ENCODE results near the gene SLC9C1. TPM values are rescaled to one million over a fixed set of nuclear protein-coding genes. Genes with fewer than 3 reads are reported as not detected.
A peak's percentile ranks its signal among the peaks of the same experiment; 100 is the strongest.

The SLC9C1 gene
- total RNA-seq, 1 experiment from 2014 or later, result not detected

DNA sequence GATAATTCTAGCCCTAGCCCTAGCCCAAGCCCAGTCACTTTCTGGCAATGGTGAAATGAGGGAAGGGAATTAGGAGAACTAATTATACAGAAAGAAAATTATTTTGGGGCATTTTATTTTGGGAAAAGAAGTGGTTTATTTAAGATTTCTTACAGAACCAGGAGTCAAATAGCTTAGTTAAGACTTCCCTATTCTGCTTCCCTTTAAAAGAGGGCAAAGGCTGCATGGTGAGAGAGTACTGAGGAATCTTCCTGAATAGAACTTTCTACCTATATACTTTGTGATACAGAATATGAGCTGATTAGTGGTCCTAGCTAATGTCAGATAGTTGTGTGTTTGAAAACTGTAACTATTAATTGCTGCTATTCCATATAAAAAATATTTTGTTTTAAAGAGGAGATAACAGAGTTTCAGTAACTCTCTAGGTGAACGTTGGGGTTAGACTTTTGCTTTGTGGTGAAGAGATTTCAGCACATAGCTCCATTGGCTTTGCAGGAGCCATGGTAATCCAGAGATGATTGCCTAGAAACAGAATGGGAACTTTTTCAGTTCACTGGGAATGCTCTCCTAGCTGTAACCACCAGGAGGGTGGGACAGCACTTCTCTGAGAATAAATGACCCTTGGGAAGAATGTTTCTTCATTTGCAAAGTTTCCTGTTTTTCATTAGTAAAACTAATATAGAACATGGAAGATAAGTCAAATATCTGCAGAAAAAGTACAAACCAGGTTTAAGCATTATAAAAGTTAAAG is 155.6 kb downstream of the SLC9C1 start:
- Histone ChIP-seq H3K4me1 (replicated peaks) (no peaks in the 10 kb centered on the region), H3K27ac (no peak overlapping the region), H3K36me3 (no peaks in the 10 kb centered on the region), H3K27me3 (replicated peaks) (no peaks in the 10 kb centered on the region), H3K4me3 (no peak overlapping the region), H3K9me3 (replicated peaks) (no peaks in the 10 kb centered on the region)
- no peak for DNase-seq (ENCODE audit: low read depth in 1 of 2, low spot score in 2 of 2)

DNA sequence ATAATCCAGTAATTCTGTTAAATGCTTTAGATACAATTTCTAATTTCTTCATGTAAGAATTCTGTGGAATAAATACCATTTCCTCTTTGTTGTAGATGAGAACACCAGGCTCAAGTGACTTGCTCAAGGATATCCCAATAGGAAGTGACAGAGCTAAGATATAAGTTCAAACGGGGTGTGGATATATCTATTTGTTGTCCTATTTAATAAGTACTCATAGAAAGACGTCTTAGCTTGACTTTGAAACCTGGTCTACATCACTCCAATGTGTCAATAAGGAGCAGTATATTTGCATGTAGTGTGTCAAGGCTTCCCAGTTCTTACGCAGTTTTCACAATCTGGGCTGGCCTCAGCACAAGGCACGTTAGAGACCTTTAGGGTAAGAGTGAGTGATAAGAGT is 156.2 kb downstream of the SLC9C1 start:
- Histone ChIP-seq H3K27ac (no peak overlapping the region), H3K27me3 (replicated peaks) (no peaks in the 10 kb centered on the region), H3K4me3 (no peak overlapping the region), H3K9me3 (replicated peaks) (no peaks in the 10 kb centered on the region), H3K4me1 (replicated peaks) (no peaks in the 10 kb centered on the region), H3K36me3 (no peaks in the 10 kb centered on the region)
- DNase-seq (ENCODE audit: low read depth in 1 of 2, low spot score in 2 of 2), result no peak

- no peaks in the 10 kb centered on the region for H3K9me3 ChIP-seq (replicated peaks)
- H3K27me3 ChIP-seq (replicated peaks), result no peaks in the 10 kb centered on the region
- no peaks in the 10 kb centered on the region for H3K36me3 ChIP-seq
- DNase-seq (ENCODE audit: low read depth in 1 of 2, low spot score in 2 of 2), result peak in 1 of 2 experiments; percentile 17
- H3K4me3 ChIP-seq, result no peak overlapping the region
- H3K4me1 ChIP-seq (replicated peaks), result no peaks in the 10 kb centered on the region
- H3K27ac ChIP-seq, result no peak overlapping the region
Observed at GRCh38 chr3:112136959-112137693, 156.9 kb downstream of the SLC9C1 start.

- Histone ChIP-seq H3K27me3 (replicated peaks) (no peaks in the 10 kb centered on the region), H3K27ac (no peak overlapping the region), H3K9me3 (replicated peaks) (no peaks in the 10 kb centered on the region), H3K4me3 (no peak overlapping the region), H3K4me1 (replicated peaks) (no peaks in the 10 kb centered on the region), H3K36me3 (no peaks in the 10 kb centered on the region)
- DNase-seq (ENCODE audit: low read depth in 1 of 2, low spot score in 2 of 2), result no peak
Observed at GRCh38 chr3:112136046-112136445, 158.0 kb downstream of the SLC9C1 start.

DNA sequence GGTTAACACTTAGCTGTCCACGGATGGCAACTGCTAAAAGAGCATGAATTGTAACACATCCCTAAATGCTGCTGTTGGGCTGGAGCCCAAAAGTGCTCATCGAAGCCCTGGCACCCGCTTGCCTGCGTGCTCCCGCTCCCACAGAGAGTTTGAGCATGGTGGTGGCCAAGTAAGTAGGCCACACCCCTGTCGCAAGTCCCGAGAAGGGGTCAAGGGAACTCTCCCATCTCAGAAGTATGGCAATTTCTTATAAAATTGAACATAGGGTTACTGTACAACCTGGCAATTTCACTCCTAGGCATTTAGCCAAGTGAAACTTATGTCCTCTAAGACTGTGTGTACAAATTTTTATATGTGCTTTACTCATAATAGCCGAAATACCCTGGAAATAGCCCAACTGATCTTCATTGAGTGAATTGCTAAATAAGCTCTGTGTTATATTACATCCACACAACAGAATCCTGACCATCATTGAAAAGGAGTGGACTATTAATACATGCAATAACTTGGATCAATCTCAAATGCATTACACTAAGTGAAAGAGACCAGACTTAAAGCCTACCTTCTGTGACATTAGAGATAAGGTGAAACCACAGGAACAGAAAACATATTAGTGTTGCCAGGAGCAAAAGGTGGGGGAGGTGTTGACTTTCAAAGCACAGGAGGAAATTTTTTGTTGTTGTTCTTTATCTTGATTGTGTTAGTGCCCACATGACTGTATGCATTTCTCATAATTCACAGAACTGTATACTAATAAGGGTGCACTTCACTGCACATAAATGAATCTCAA is 159.5 kb downstream of the SLC9C1 start:
- Histone ChIP-seq H3K4me1 (replicated peaks) (no peaks in the 10 kb centered on the region), H3K4me3 (no peak overlapping the region), H3K36me3 (peaks cover 11% of the 10 kb centered on the region), H3K9me3 (replicated peaks) (no peaks in the 10 kb centered on the region), H3K27ac (no peak overlapping the region), H3K27me3 (replicated peaks) (no peaks in the 10 kb centered on the region)
- no peak for DNase-seq (ENCODE audit: low read depth in 1 of 2, low spot score in 2 of 2)

GRCh38 chr3:112133626-112134334 is 160.2 kb downstream of the SLC9C1 start:
- no peak for DNase-seq (ENCODE audit: low read depth in 1 of 2, low spot score in 2 of 2)
- Histone ChIP-seq H3K27me3 (replicated peaks) (no peaks in the 10 kb centered on the region), H3K4me3 (no peak overlapping the region), H3K4me1 (replicated peaks) (no peaks in the 10 kb centered on the region), H3K36me3 (peaks cover 15% of the 10 kb centered on the region), H3K27ac (no peak overlapping the region), H3K9me3 (replicated peaks) (no peaks in the 10 kb centered on the region)

GRCh38 chr3:112132975-112133448 is 161.0 kb downstream of the SLC9C1 start, which contains the start of gene GCSAM:
Gene GCSAM, minus strand, starts transcription at chr3:112133248. Its CDS starts 128 bp downstream, at chr3:112133120.
- no peak for DNase-seq (ENCODE audit: low read depth in 1 of 2, low spot score in 2 of 2)
- Histone ChIP-seq H3K36me3 (peaks cover 22% of the 10 kb centered on the region), H3K9me3 (replicated peaks) (no peaks in the 10 kb centered on the region), H3K4me3 (no peak within 1 kb of the TSS), H3K27me3 (replicated peaks) (no peaks in the 10 kb centered on the region), H3K4me1 (replicated peaks) (no peaks in the 10 kb centered on the region), H3K27ac (no peak within 1 kb of the TSS)

DNA sequence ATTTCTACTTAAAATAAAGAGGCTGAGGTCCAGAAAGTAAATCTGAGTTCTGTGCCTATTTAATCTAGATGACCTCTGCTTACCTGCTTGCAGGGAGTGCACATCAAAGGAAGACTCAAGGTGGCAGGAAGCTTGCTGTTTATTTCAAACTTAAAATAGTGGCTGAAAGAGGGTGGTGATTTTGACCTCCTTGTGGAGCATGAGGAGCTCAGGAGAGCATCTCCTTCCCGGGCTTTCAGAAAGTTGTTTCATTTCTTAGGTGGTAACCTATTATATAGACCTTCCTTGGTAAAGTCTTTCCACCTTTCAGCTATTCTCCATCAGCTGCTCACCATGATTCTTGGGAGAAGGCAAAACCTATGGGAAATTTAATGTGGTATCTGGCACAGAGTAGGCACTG is 161.5 kb downstream of the SLC9C1 start:
- no peak for DNase-seq (ENCODE audit: low read depth in 1 of 2, low spot score in 2 of 2)
- no peaks in the 10 kb centered on the region for H3K4me1 ChIP-seq (replicated peaks)
- no peak overlapping the region for H3K4me3 ChIP-seq
- H3K9me3 ChIP-seq (replicated peaks), result no peaks in the 10 kb centered on the region
- no peak overlapping the region for H3K27ac ChIP-seq
- H3K36me3 ChIP-seq, result peaks cover 27% of the 10 kb centered on the region
- H3K27me3 ChIP-seq (replicated peaks), result no peaks in the 10 kb centered on the region

DNA sequence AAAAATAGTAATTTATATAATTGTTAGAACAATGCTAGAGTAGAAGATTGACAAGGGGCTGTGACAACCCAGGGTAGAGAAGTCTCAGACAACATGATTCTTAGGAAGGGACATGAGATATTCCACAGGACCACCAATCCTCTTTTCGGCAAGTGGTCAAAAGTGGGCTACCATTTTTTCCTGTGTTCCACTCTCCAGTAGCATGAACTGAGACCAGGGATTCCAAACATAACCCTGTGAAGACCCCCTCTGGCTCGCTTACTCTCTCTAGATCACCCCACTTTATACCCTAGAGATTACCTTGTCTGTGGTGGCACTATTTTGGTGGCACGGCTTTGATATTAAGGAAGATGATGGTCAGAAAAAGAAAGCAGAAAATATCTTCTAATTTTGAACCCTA is 161.9 kb downstream of the SLC9C1 start:
- no peak overlapping the region for H3K27ac ChIP-seq
- no peak for DNase-seq (ENCODE audit: low read depth in 1 of 2, low spot score in 2 of 2)
- no peaks in the 10 kb centered on the region for H3K27me3 ChIP-seq (replicated peaks)
- H3K4me1 ChIP-seq (replicated peaks), result no peaks in the 10 kb centered on the region
- peaks cover 29% of the 10 kb centered on the region for H3K36me3 ChIP-seq
- H3K4me3 ChIP-seq, result no peak overlapping the region
- H3K9me3 ChIP-seq (replicated peaks), result no peaks in the 10 kb centered on the region

- H3K9me3 ChIP-seq (replicated peaks), result no peaks in the 10 kb centered on the region
- H3K4me1 ChIP-seq (replicated peaks), result no peaks in the 10 kb centered on the region
- no peaks in the 10 kb centered on the region for H3K27me3 ChIP-seq (replicated peaks)
- no peak for DNase-seq (ENCODE audit: low read depth in 1 of 2, low spot score in 2 of 2)
- peaks cover 29% of the 10 kb centered on the region for H3K36me3 ChIP-seq
- no peak overlapping the region for H3K4me3 ChIP-seq
- no peak overlapping the region for H3K27ac ChIP-seq
Observed at GRCh38 chr3:112131111-112131510, 162.9 kb downstream of the SLC9C1 start.

GRCh38 chr3:112130638-112130993 is 163.4 kb downstream of the SLC9C1 start:
- Histone ChIP-seq H3K27me3 (replicated peaks) (no peaks in the 10 kb centered on the region), H3K36me3 (peaks cover 29% of the 10 kb centered on the region), H3K4me1 (replicated peaks) (no peaks in the 10 kb centered on the region), H3K4me3 (no peak overlapping the region), H3K9me3 (replicated peaks) (no peaks in the 10 kb centered on the region), H3K27ac (no peak overlapping the region)
- no peak for DNase-seq (ENCODE audit: low read depth in 1 of 2, low spot score in 2 of 2)

DNA sequence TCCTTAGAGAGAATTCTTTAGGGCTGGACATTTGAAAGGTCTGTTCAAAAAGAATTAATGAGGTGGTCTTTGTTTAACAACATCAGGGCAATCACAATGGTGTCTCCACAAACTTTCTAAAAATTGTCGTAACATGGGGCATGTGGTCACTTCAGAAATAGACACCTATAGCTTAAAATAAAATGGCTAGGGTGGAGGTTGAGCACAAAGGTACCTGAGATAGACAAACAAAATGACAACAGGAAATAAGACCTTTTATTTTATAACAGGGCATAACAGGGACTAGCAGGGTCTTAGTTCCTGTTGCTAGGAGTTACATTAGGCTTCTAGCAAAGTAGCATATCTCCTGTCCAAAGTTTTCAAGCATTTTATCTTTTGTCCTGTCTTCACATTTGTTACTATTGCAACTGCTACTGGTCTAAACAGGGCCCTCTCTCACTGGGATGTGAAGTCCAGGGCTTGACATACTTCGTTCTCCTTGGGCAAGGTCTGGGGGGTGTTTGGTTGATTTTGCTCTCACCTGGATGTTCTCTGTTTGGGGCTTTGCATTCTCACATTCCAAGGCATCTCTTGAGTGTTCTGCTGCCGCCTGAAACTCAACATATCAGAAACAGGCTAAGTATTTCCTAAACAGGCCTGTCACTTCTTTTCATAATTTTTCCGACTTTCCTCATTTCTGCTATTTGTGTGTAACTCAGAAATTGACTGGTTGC is 163.9 kb downstream of the SLC9C1 start:
- no peak overlapping the region for H3K27ac ChIP-seq
- no peak overlapping the region for H3K4me3 ChIP-seq
- H3K36me3 ChIP-seq, result peaks cover 29% of the 10 kb centered on the region
- DNase-seq (ENCODE audit: low read depth in 1 of 2, low spot score in 2 of 2), result no peak
- no peaks in the 10 kb centered on the region for H3K9me3 ChIP-seq (replicated peaks)
- H3K27me3 ChIP-seq (replicated peaks), result no peaks in the 10 kb centered on the region
- no peaks in the 10 kb centered on the region for H3K4me1 ChIP-seq (replicated peaks)
